SK-N-SH (cell line): ENCODE results near the gene PCLO.

ENCODE experiments used
- FOXM1 ChIP-seq: IDR thresholded peaks from 2 replicates; pipeline ENCODE4 v1.4.0; 2012; ENCODE audit warnings: low read depth, mild to moderate bottlenecking
- GATA2 ChIP-seq: sonication (generic); formaldehyde crosslinking; IDR thresholded peaks from 2 replicates; pipeline ENCODE4 v1.5.0; 2020; ENCODE audit warnings: mild to moderate bottlenecking, missing genetic modification reagents
- MAX ChIP-seq: IDR thresholded peaks from 2 replicates; pipeline ENCODE4 v1.4.0; 2012; ENCODE audit warnings: low read depth
- RAD21 ChIP-seq: IDR thresholded peaks from 2 replicates; pipeline ENCODE4 v1.6.1; 2012; ENCODE audit warnings: mild to moderate bottlenecking, low read length
- RXRA ChIP-seq: IDR thresholded peaks from 2 replicates; pipeline ENCODE4 v1.4.0; 2012; ENCODE audit warnings: low read depth, mild to moderate bottlenecking, borderline replicate concordance
- SMC3 ChIP-seq: IDR thresholded peaks from 2 replicates; pipeline ENCODE4 v1.6.1; 2012; ENCODE audit warnings: low read depth, low read length, improper control_type of control experiment
- TAF1 ChIP-seq: IDR thresholded peaks from 2 replicates; pipeline ENCODE4 v1.6.1; 2012; ENCODE audit warnings: low read depth, mild to moderate bottlenecking, low read length, moderate library complexity, borderline replicate concordance
- USF2 ChIP-seq: fragments of 150-350 bp; IDR thresholded peaks from 2 replicates; pipeline ENCODE4 v1.6.1; 2017; ENCODE audit warnings: antibody characterized with exemption, low read length, low read depth, borderline replicate concordance
- TF ChIP-seq, protein P1 (sequence below): fragments of 200-600 bp; sonication (generic); IDR thresholded peaks from 2 replicates; pipeline ENCODE4 v1.6.1; 2017; ENCODE audit warnings: antibody characterized with exemption, mild to moderate bottlenecking, moderate library complexity

DNA sequence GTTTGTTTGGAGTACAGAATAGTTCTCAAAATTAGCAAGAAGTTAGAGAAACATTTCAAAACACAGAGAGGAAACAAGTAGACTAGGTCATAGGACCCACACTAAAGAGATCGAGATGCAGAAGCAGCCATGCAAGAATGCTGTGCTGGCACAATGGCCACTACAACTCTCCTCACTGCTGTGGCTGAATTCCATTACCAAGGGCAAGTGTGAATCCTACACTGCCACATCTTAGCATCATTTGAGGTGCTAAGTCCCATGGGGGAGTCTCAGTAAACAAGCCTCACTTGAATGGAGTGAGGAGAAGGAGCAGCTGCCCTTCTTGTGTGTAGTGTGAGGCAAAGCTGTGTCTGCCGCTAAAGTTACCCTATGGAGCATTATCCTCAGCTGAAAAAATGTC is 56.7 kb downstream of the PCLO start:
- TF ChIP-seq RAD21 (no peak), MAX (no peak), SMC3 (no peak), RXRA (no peak), USF2 (no peak), FOXM1 (no peak), TAF1 (no peak), GATA2 (CRISPR knock-in tag) (no peak)
- TF ChIP-seq, protein P1, sequence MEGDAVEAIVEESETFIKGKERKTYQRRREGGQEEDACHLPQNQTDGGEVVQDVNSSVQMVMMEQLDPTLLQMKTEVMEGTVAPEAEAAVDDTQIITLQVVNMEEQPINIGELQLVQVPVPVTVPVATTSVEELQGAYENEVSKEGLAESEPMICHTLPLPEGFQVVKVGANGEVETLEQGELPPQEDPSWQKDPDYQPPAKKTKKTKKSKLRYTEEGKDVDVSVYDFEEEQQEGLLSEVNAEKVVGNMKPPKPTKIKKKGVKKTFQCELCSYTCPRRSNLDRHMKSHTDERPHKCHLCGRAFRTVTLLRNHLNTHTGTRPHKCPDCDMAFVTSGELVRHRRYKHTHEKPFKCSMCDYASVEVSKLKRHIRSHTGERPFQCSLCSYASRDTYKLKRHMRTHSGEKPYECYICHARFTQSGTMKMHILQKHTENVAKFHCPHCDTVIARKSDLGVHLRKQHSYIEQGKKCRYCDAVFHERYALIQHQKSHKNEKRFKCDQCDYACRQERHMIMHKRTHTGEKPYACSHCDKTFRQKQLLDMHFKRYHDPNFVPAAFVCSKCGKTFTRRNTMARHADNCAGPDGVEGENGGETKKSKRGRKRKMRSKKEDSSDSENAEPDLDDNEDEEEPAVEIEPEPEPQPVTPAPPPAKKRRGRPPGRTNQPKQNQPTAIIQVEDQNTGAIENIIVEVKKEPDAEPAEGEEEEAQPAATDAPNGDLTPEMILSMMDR: no peak
